Esophagus muscularis mucosa (tissue), 4 donors: ENCODE results near the gene CALHM3. TPM values are rescaled to one million over a fixed set of nuclear protein-coding genes. Genes with fewer than 3 reads are reported as not detected.

Experiments used
- DNase-seq: peaks from one replicate; pipeline ENCODE4 v3.0.0-alpha.2; 2017; ENCODE audit errors: extremely low spot score
- H3K27ac ChIP-seq, 4 donors: fragments of 200-600 bp; sonication (generic); replicated peaks in 1 of 4; 1 replicate in 3 of 4; 2 replicates in 1 of 4; pipeline ENCODE4 v1.5.1; 2016 to 2019; ENCODE audit warnings: mild to moderate bottlenecking in 1 of 4
- H3K27me3 ChIP-seq, 4 donors: fragments of 200-600 bp; sonication (generic); one replicate each; pipeline versions ENCODE4 v1.5.1 to v1.6.0; 2016 to 2019
- H3K36me3 ChIP-seq, 4 donors: fragments of 200-600 bp; sonication (generic); one replicate each; pipeline ENCODE4 v1.5.1; 2016 to 2019
- H3K4me1 ChIP-seq, 4 donors: fragments of 200-600 bp; sonication (generic); one replicate each; pipeline ENCODE4 v1.5.1; 2016 to 2019
- H3K4me3 ChIP-seq, 4 donors: fragments of 200-600 bp; sonication (generic); 1 replicate in 2 of 4; 2 replicates in 2 of 4; pipeline ENCODE4 v1.5.1; 2016 to 2019; ENCODE audit warnings: mild to moderate bottlenecking in 4 of 4, moderate library complexity in 1 of 4
- H3K9me3 ChIP-seq, 4 donors: fragments of 200-600 bp; sonication (generic); 1 replicate in 3 of 4; 2 replicates in 1 of 4; pipeline ENCODE4 v1.5.1; 2016 to 2019
- CTCF ChIP-seq, 3 experiments: fragments of 200-600 bp in 2 of 3; fragments of 450-650 bp in 1 of 3; sonication (generic) in 2 of 3; IDR thresholded peaks; one replicate each; pipeline ENCODE4 v1.5.1; 2017 to 2019; ENCODE audit warnings: antibody characterized with exemption in 3 of 3, mild to moderate bottlenecking in 2 of 3, moderate library complexity in 1 of 3
- EP300 ChIP-seq: sonication (generic); formaldehyde crosslinking; IDR thresholded peaks from one replicate; pipeline ENCODE4 v1.6.1; 2017; ENCODE audit warnings: antibody characterized with exemption
- POLR2A ChIP-seq: fragments of 450-650 bp; IDR thresholded peaks from one replicate; pipeline ENCODE4 v1.6.1; 2017; ENCODE audit warnings: antibody characterized with exemption, moderate library complexity, mild to moderate bottlenecking, low read depth
- POLR2AphosphoS5 ChIP-seq, 2 donors: sonication (generic); formaldehyde crosslinking; IDR thresholded peaks; one replicate each; pipeline ENCODE4 v1.6.1; 2017; ENCODE audit warnings: antibody characterized with exemption in 2 of 2
- WGBS: methylation state at CpG from one replicate; pipeline ENCODE4 v1.1.5; 2018; 5-methylcytosine and 5-hydroxymethylcytosine counted together
- intact Hi-C: fragments of 100-400 bp; cut with DNase I; formaldehyde crosslinking; loops from one replicate; pipeline ENCODE4 v1.15.1; 2023
- total RNA-seq, 4 donors: library from RNA; depleted of rRNA; stranded (reverse); fragments of >200 nt; gene quantifications; one replicate each; pipeline versions ENCODE4 v1.1.0 to v1.2.1, GENCODE V29; 2016

Gene CALHM3
- total RNA-seq, 4 donors from 2014 or later = not detected

DNA sequence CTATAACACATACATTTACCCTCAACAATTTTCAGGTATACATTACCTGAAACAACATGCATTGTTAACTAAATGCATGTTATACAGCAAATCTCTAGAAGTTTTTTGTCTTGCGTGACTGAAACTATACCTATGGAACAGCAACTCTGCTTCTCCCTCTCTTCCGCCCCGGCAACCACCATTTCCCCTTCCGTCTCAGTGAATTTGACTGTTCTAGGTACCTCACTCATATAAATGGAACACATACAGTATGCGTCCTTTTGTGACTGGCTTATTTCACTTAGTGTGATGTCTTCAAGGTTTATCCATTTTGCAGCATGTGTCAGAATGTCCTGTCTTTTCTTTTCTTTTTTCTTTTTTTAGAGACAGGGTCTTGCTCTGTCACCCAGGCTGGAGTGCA, 49.4 kb downstream of the CALHM3 start:
- WGBS = 89% methylated on average over 5 of the region's 5 CpGs
- no peak overlapping the region for H3K27ac ChIP-seq

GRCh38 chr10:103428989-103429643, 49.9 kb downstream of the CALHM3 start:
- H3K4me3 ChIP-seq = no peak overlapping the region
- TF ChIP-seq POLR2AphosphoS5 (IDR thresholded peaks at IDR 0.05) (no peak), CTCF (IDR thresholded peaks at IDR 0.05) (no peak), POLR2A (no peak), EP300 (no peak)
- H3K36me3 ChIP-seq = peaks cover 30 to 94% (median 79%) of the 10 kb centered on the region in 4 donors

More for the DNA sequence above, 49.4 kb downstream of the CALHM3 start:
- Histone ChIP-seq H3K36me3 (peaks cover 25 to 94% (median 79%) of the 10 kb centered on the region in 4 donors), H3K4me1 (peaks cover 0 to 7% (median 3%) of the 10 kb centered on the region in 4 donors), H3K9me3 (no peaks in the 10 kb centered on the region), H3K27me3 (no peaks in the 10 kb centered on the region), H3K4me3 (no peak overlapping the region)
- intact Hi-C loops = no loop called here
- TF ChIP-seq POLR2AphosphoS5 (IDR thresholded peaks at IDR 0.05) (no peak), EP300 (no peak), CTCF (IDR thresholded peaks at IDR 0.05) (no peak), POLR2A (no peak)
- DNase-seq = no peak

DNA sequence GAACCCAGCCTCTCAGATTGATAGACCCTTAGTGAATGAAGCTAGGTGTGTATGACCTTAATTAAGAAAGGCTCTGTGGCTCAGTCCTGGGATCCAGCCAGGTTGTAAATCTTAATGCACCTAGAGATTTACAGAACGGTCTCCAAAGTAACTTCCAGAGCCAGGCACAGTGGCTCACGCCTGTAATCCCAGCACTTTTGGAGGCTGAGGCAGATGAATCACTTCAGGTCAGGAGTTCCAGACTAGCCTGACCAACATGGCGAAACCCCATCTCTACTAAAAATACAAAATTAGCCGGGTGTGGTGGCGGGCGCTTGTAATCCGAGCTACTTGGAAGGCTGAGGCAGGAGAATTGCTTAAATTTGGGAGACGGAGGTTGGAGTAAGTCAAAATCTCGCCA, 51.2 kb downstream of the CALHM3 start:
- DNase-seq = no peak
- Histone ChIP-seq H3K27me3 (no peaks in the 10 kb centered on the region), H3K4me3 (no peak overlapping the region), H3K4me1 (peaks cover 0 to 7% (median 3%) of the 10 kb centered on the region in 4 donors), H3K9me3 (no peaks in the 10 kb centered on the region), H3K36me3 (peaks cover 39 to 94% (median 80%) of the 10 kb centered on the region in 4 donors), H3K27ac (no peak overlapping the region)
- TF ChIP-seq EP300 = no peak
- no peak for TF ChIP-seq POLR2AphosphoS5 (IDR thresholded peaks at IDR 0.05)
- no peak for TF ChIP-seq POLR2A
- no peak for TF ChIP-seq CTCF (IDR thresholded peaks at IDR 0.05)
- intact Hi-C loops = no loop called here
- WGBS = 92% methylated on average over 9 of the region's 9 CpGs

More at GRCh38 chr10:103428989-103429643, 49.9 kb downstream of the CALHM3 start:
- intact Hi-C loops = no loop called here
- WGBS = 58% methylated on average over 5 of the region's 5 CpGs
- no peak for DNase-seq
- Histone ChIP-seq H3K27ac (no peak overlapping the region), H3K4me1 (peaks cover 0 to 7% (median 3%) of the 10 kb centered on the region in 4 donors), H3K27me3 (no peaks in the 10 kb centered on the region), H3K9me3 (no peaks in the 10 kb centered on the region)

GRCh38 chr10:103423748-103424147, 55.3 kb downstream of the CALHM3 start:
- 88% methylated on average over 5 of the region's 5 CpGs for WGBS
- Histone ChIP-seq H3K36me3 (peaks cover 70 to 99% (median 91%) of the 10 kb centered on the region in 4 donors), H3K4me1 (no peaks in the 10 kb centered on the region), H3K9me3 (no peaks in the 10 kb centered on the region), H3K4me3 (no peak overlapping the region), H3K27ac (no peak overlapping the region), H3K27me3 (no peaks in the 10 kb centered on the region)
- intact Hi-C loops = no loop called here
- no peak for DNase-seq
- TF ChIP-seq POLR2AphosphoS5 (IDR thresholded peaks at IDR 0.05) = no peak
- TF ChIP-seq EP300 = no peak
- no peak for TF ChIP-seq POLR2A
- no peak for TF ChIP-seq CTCF (IDR thresholded peaks at IDR 0.05)

Other genes starting within 250 kb of the CALHM3 start
- under 1 TPM in 1 of 4 donors, not detected in 3; 0.17 TPM for gene RPEL1, start 233.4 kb downstream of the CALHM3 start, total RNA-seq
- gene INA, start 202.1 kb downstream of the CALHM3 start, total RNA-seq = 1 to 10 TPM; 1.6 to 3.1 (median 2.3) TPM
- 10 to 100 TPM; 11.9 to 17.7 (median 13.1) TPM for gene PCGF6, start 128.1 kb downstream of the CALHM3 start, total RNA-seq
- gene TAF5, start 111.3 kb downstream of the CALHM3 start, total RNA-seq = 1 to 10 TPM; 2.3 to 7.4 (median 4.5) TPM
- 100 to 1,000 TPM; 199 to 591 (median 327) TPM for gene ATP5MK, start 82.8 kb downstream of the CALHM3 start, total RNA-seq
- gene PDCD11, start 82.6 kb downstream of the CALHM3 start, total RNA-seq = 10 to 100 TPM; 12.0 to 17.4 (median 15.0) TPM
- 10 to 100 TPM; 44.4 to 69.9 (median 62.8) TPM for gene CALHM2, start 26.9 kb downstream of the CALHM3 start, total RNA-seq
- gene CALHM1, start 20.3 kb downstream of the CALHM3 start, total RNA-seq = not detected
- under 1 TPM; 0.39 to 0.63 (median 0.46) TPM for gene NEURL1, start 14.5 kb upstream of the CALHM3 start, total RNA-seq